Astrocyte (in vitro differentiated cells and primary cell): ENCODE measurements around the gene CCDC136. TPM values are rescaled to one million over a fixed set of nuclear protein-coding genes. Genes with fewer than 3 reads are reported as not detected.
A peak's percentile ranks its signal among the peaks of the same experiment; 100 is the strongest.

ENCODE experiments used
- DNase-seq: peaks from one replicate; pipeline ENCODE4 v3.0.0-alpha.2; 2010; ENCODE audit warnings: low read depth
- FAIRE-seq: peaks from 2 replicates; lab custom pipeline; 2011; peaks lifted over from hg19 to GRCh38; lab: Jason Lieb, UNC
- H2AFZ ChIP-seq: 2 replicates; pipeline ENCODE4 v1.6.0; 2012; ENCODE audit warnings: low read depth, low read length, inconsistent platforms
- H3K27ac ChIP-seq: 2 replicates; pipeline ENCODE4 v1.5.1; 2011; ENCODE audit warnings: low read depth, low read length, inconsistent platforms
- H3K27me3 ChIP-seq: 2 replicates; pipeline ENCODE4 v1.6.0; 2011; ENCODE audit warnings: low read length, inconsistent platforms; ENCODE audit not compliant: insufficient read depth
- H3K36me3 ChIP-seq: 2 replicates; pipeline ENCODE4 v1.5.1; 2011; ENCODE audit warnings: low read length, inconsistent platforms; ENCODE audit not compliant: insufficient read depth
- H3K4me1 ChIP-seq: 2 replicates; pipeline ENCODE4 v1.5.1; 2011; ENCODE audit warnings: low read length, inconsistent platforms; ENCODE audit not compliant: insufficient read depth
- H3K4me2 ChIP-seq: 2 replicates; pipeline ENCODE4 v1.6.0; 2012; ENCODE audit warnings: low read length, inconsistent platforms
- H3K4me3 ChIP-seq: 2 replicates; pipeline ENCODE4 v1.5.1; 2011; ENCODE audit warnings: low read depth, mild to moderate bottlenecking, low read length, inconsistent platforms; ENCODE audit not compliant: insufficient read depth
- H3K79me2 ChIP-seq: 2 replicates; pipeline ENCODE4 v1.6.0; 2012; ENCODE audit warnings: mild to moderate bottlenecking, low read length, inconsistent platforms; ENCODE audit not compliant: insufficient read depth
- H3K9ac ChIP-seq: 2 replicates; pipeline ENCODE4 v1.6.0; 2012; ENCODE audit warnings: mild to moderate bottlenecking, low read length, inconsistent platforms
- H3K9me3 ChIP-seq: 2 replicates; pipeline ENCODE4 v1.5.1; 2012; ENCODE audit warnings: low read depth, mild to moderate bottlenecking, low read length, inconsistent platforms; ENCODE audit not compliant: insufficient read depth
- H4K20me1 ChIP-seq: 2 replicates; pipeline ENCODE4 v1.6.0; 2012; ENCODE audit warnings: low read length, inconsistent platforms; ENCODE audit not compliant: insufficient read depth
- H3K27ac Mint-ChIP-seq: one replicate; pipeline ENCODE4 v1.8.0; 2021; ENCODE audit warnings: mild to moderate bottlenecking, mixed read lengths; ENCODE audit not compliant: unreplicated experiment
- H3K27me3 Mint-ChIP-seq: one replicate; pipeline ENCODE4 v1.8.0; 2021; ENCODE audit warnings: low read depth, mixed read lengths; ENCODE audit not compliant: unreplicated experiment
- H3K36me3 Mint-ChIP-seq: one replicate; pipeline ENCODE4 v1.8.0; 2021; ENCODE audit warnings: low read depth, mixed read lengths; ENCODE audit not compliant: unreplicated experiment
- H3K4me1 Mint-ChIP-seq: one replicate; pipeline ENCODE4 v1.8.0; 2021; ENCODE audit warnings: low read depth, mixed read lengths; ENCODE audit not compliant: unreplicated experiment
- H3K4me3 Mint-ChIP-seq: one replicate; pipeline ENCODE4 v1.8.0; 2021; ENCODE audit warnings: mild to moderate bottlenecking, moderate library complexity, mixed read lengths; ENCODE audit not compliant: unreplicated experiment
- H3K9me3 Mint-ChIP-seq: one replicate; pipeline ENCODE4 v1.8.0; 2021; ENCODE audit warnings: mild to moderate bottlenecking, mixed read lengths; ENCODE audit not compliant: unreplicated experiment
- CTCF ChIP-seq: IDR thresholded peaks from 2 replicates; pipeline ENCODE4 v1.5.1; 2011; ENCODE audit warnings: low read depth, mild to moderate bottlenecking, inconsistent platforms, low read length, moderate library complexity; ENCODE audit not compliant: insufficient read depth
- EZH2 ChIP-seq: IDR thresholded peaks from 2 replicates; pipeline ENCODE4 v1.6.1; 2012; ENCODE audit warnings: mild to moderate bottlenecking, low read length, inconsistent platforms; ENCODE audit not compliant: insufficient read depth
- total RNA-seq: library from RNA; stranded (reverse); gene quantifications from 2 replicates; pipeline ENCODE4 v1.2.1, GENCODE V29; 2021

The CCDC136 gene
- total RNA-seq, 1 donor from 2014 or later = 14.9 TPM

GRCh38 chr7:128743112-128743772, 48.5 kb upstream of the CCDC136 start:
- H3K36me3 ChIP-seq = peaks cover 4% of the 10 kb centered on the region
- peaks cover 91% of the 10 kb centered on the region for H3K79me2 ChIP-seq
- no peaks in the 10 kb centered on the region for H3K9me3 Mint-ChIP-seq
- H3K4me1 Mint-ChIP-seq = peaks cover 48% of the 10 kb centered on the region
- peaks cover 10% of the 10 kb centered on the region for H3K36me3 Mint-ChIP-seq
- peaks cover 86% of the 10 kb centered on the region for H4K20me1 ChIP-seq
- H3K9ac ChIP-seq = no peak overlapping the region
- FAIRE-seq (no peak), DNase-seq (peak; percentile 27)
- TF ChIP-seq EZH2 (no peak), CTCF (no peak)
- no peak overlapping the region for H2AFZ ChIP-seq
- no peaks in the 10 kb centered on the region for H3K27me3 Mint-ChIP-seq
- H3K27ac Mint-ChIP-seq = peak overlapping the region; percentile 16
- H3K27ac ChIP-seq = peak overlapping the region; percentile 32
- peak overlapping the region; percentile 88 for H3K4me2 ChIP-seq
- H3K27me3 ChIP-seq = no peaks in the 10 kb centered on the region
- peaks cover 27% of the 10 kb centered on the region for H3K4me1 ChIP-seq
- H3K4me3 ChIP-seq = no peak overlapping the region
- H3K4me3 Mint-ChIP-seq = peak overlapping the region; percentile 47
- no peaks in the 10 kb centered on the region for H3K9me3 ChIP-seq

GRCh38 chr7:128744366-128744905, 47.3 kb upstream of the CCDC136 start:
- Histone ChIP-seq H3K27ac (no peak overlapping the region), H3K9ac (peak overlapping the region; percentile 3), H3K4me2 (peak overlapping the region; percentile 88), H3K36me3 (peaks cover 16% of the 10 kb centered on the region), H3K79me2 (peaks cover 100% of the 10 kb centered on the region), H2AFZ (no peak overlapping the region), H3K4me1 (peaks cover 21% of the 10 kb centered on the region), H4K20me1 (peaks cover 98% of the 10 kb centered on the region), H3K4me3 (no peak overlapping the region), H3K27me3 (no peaks in the 10 kb centered on the region), H3K9me3 (no peaks in the 10 kb centered on the region)
- TF ChIP-seq CTCF = no peak
- no peak for TF ChIP-seq EZH2
- no peaks in the 10 kb centered on the region for H3K27me3 Mint-ChIP-seq
- H3K4me3 Mint-ChIP-seq = peak overlapping the region; percentile 51
- H3K36me3 Mint-ChIP-seq = peaks cover 17% of the 10 kb centered on the region
- no peaks in the 10 kb centered on the region for H3K9me3 Mint-ChIP-seq
- no peak overlapping the region for H3K27ac Mint-ChIP-seq
- H3K4me1 Mint-ChIP-seq = peaks cover 45% of the 10 kb centered on the region
- DNase-seq (no peak), FAIRE-seq (no peak)

GRCh38 chr7:128745706-128746105, 46.1 kb upstream of the CCDC136 start:
- H3K27ac ChIP-seq = no peak overlapping the region
- H3K4me1 ChIP-seq = peaks cover 20% of the 10 kb centered on the region
- no peaks in the 10 kb centered on the region for H3K9me3 ChIP-seq
- peaks cover 26% of the 10 kb centered on the region for H3K36me3 ChIP-seq
- no peak overlapping the region for H2AFZ ChIP-seq
- no peak overlapping the region for H3K9ac ChIP-seq
- H3K27me3 Mint-ChIP-seq = no peaks in the 10 kb centered on the region
- no peaks in the 10 kb centered on the region for H3K9me3 Mint-ChIP-seq
- no peak overlapping the region for H3K27ac Mint-ChIP-seq
- no peaks in the 10 kb centered on the region for H3K27me3 ChIP-seq
- H3K36me3 Mint-ChIP-seq = peaks cover 27% of the 10 kb centered on the region
- H3K4me2 ChIP-seq = peak overlapping the region; percentile 4
- H3K4me1 Mint-ChIP-seq = peaks cover 45% of the 10 kb centered on the region
- DNase-seq (no peak), FAIRE-seq (no peak)
- TF ChIP-seq EZH2 (no peak), CTCF (no peak)
- no peak overlapping the region for H3K4me3 ChIP-seq
- peak overlapping the region; percentile 37 for H3K4me3 Mint-ChIP-seq
- peaks cover 97% of the 10 kb centered on the region for H4K20me1 ChIP-seq
- peaks cover 99% of the 10 kb centered on the region for H3K79me2 ChIP-seq
